Psoas muscle (tissue), 8 donors: ENCODE measurements around the gene CCDC192. TPM values are rescaled to one million over a fixed set of nuclear protein-coding genes. Genes with fewer than 3 reads are reported as not detected.

Experiments
- ATAC-seq, 4 donors: fragments of 200-7000 bp; cut with Tn5 transposase; one replicate each; pipeline ENCODE4 v1.9.1; 2020; ENCODE audit warnings: moderate library complexity in 3 of 4, mild to moderate bottlenecking in 2 of 4
- DNase-seq, 2 donors: peaks; one replicate each; pipeline ENCODE4 v3.0.0-alpha.2; 2020
- H3K27ac ChIP-seq: fragments of 200-600 bp; one replicate; pipeline ENCODE4 v1.8.0; 2022
- H3K27me3 ChIP-seq, 3 donors: fragments of 200-600 bp in 1 of 3; one replicate each; pipeline versions ENCODE4 v1.6.1 to v1.8.0; 2013 to 2022; ENCODE audit warnings: low read length in 2 of 3, mild to moderate bottlenecking in 2 of 3, moderate library complexity in 1 of 3; ENCODE audit not compliant: insufficient read depth in 3 of 3
- H3K36me3 ChIP-seq, 2 donors: fragments of 200-600 bp in 1 of 2; one replicate each; pipeline versions ENCODE4 v1.6.1 to v1.8.0; 2013 to 2022; ENCODE audit warnings: low read depth in 1 of 2, mild to moderate bottlenecking in 1 of 2, moderate library complexity in 1 of 2; ENCODE audit not compliant: insufficient read depth in 1 of 2
- H3K4me1 ChIP-seq: fragments of 200-600 bp; one replicate; pipeline ENCODE4 v1.8.0; 2022
- H3K4me3 ChIP-seq: fragments of 200-600 bp; one replicate; pipeline ENCODE4 v1.8.0; 2022; ENCODE audit warnings: mild to moderate bottlenecking
- H3K9me3 ChIP-seq: fragments of 200-600 bp; one replicate; pipeline ENCODE4 v1.8.0; 2022
- CTCF ChIP-seq: fragments of 200-600 bp; IDR thresholded peaks from one replicate; pipeline ENCODE4 v1.8.0; 2022; ENCODE audit warnings: antibody characterized with exemption
- WGBS, 3 donors: extraction: QIAGEN DNeasy Blood & Tissue Kit; methylation state at CpG; one replicate each; pipeline versions ENCODE4 v1.1.6 to v1.1.7; 2013; 5-methylcytosine and 5-hydroxymethylcytosine counted together
- intact Hi-C, 2 donors: fragments of 100-400 bp; cut with DNase I; formaldehyde crosslinking; loops; one replicate each; pipeline versions ENCODE4 v1.11.0 to v1.14.2; 2022
- polyA plus RNA-seq, 3 donors: library from polyadenylated mRNA; stranded (reverse); fragments of 200-250 nt; gene quantifications; one replicate each; pipeline ENCODE4 v1.2.3, GENCODE V29; 2013
- total RNA-seq, 4 donors: library from RNA; stranded (reverse); fragmentation: NEBNext Ultra II Directional in 2 of 4; extraction: Animal tissue kit (Norgen Biotek cat#: 25700) in 2 of 4; gene quantifications; one replicate each; pipeline versions ENCODE4 v1.2.1 to v1.2.4, GENCODE V29; 2021 to 2023
- donor health status: healthy with polysubstance abuse.
- donor health status: DM: no; HTN: no; CAD: no; lungs with moderate emphysema.
- donor health status: Bipolar disorder and iron deficiency.
- donor health status: healthy.
- donor health status: DM: yes; HTN: yes; CAD: no.
- donor health status: DM: no; HTN: no; CAD: no.
- donor health status: DM: no; HTN: no; CAD: no.
- donor health status: DM: yes; HTN: yes; CAD: no.

Gene CCDC192
- total and polyA plus RNA-seq, 7 donors = 0.12 to 1.2 (median 0.19) TPM; not detected in 4

GRCh38 chr5:127878174-127878750 is 175.1 kb downstream of the CCDC192 start:
- Histone ChIP-seq H3K4me3 (no peak overlapping the region), H3K4me1 (peaks cover 23% of the 10 kb centered on the region), H3K27me3 (no peaks in the 10 kb centered on the region), H3K36me3 (no peaks in the 10 kb centered on the region), H3K9me3 (no peaks in the 10 kb centered on the region), H3K27ac (no peak overlapping the region)
- 70 to 76% (median 73%) methylated on average over 4 of the region's 4 CpGs for whole genome bisulfite sequencing, 3 donors
- TF ChIP-seq CTCF = peak; percentile 41
- intact Hi-C loops = loop anchor here (5.0 to 10.0 kb wide), 4 partner anchors 204 to 319 kb away; partner anchors contain the start of gene SLC12A2 (in 1 of the 2)
- DNase-seq (peak in 1 of 2 donors; percentile 35), ATAC-seq (peak in 2 of 4 donors; percentile 28 to 42)

DNA sequence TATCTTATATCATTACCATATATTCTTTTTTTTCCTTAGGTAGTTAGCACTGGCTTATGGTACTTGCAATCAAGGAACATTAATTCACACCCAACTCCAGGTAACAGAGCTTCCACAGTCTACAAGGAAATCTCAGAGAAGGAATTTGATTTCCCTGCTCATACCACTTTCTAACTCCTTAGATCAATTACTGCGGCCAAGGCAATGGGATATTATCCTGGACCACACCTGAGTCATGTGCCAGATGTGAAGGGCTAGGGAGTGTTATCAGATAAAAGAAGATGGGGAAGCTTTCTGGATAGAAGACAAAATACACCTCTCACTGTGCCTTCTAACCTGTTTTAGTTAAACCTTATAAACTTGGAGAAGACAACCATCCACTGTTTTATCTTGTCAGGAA is 181.2 kb downstream of the CCDC192 start:
- Histone ChIP-seq H3K9me3 (no peaks in the 10 kb centered on the region), H3K27ac (no peak overlapping the region), H3K4me1 (peaks cover 8% of the 10 kb centered on the region), H3K27me3 (no peaks in the 10 kb centered on the region), H3K36me3 (no peaks in the 10 kb centered on the region), H3K4me3 (no peak overlapping the region)
- intact Hi-C loops = no loop called here
- ATAC-seq = no peak
- TF ChIP-seq CTCF = no peak
- DNase-seq = no peak
- 36 to 74% (median 70%) methylated on average over 1 of the region's 1 CpG for WGBS, 3 donors

DNA sequence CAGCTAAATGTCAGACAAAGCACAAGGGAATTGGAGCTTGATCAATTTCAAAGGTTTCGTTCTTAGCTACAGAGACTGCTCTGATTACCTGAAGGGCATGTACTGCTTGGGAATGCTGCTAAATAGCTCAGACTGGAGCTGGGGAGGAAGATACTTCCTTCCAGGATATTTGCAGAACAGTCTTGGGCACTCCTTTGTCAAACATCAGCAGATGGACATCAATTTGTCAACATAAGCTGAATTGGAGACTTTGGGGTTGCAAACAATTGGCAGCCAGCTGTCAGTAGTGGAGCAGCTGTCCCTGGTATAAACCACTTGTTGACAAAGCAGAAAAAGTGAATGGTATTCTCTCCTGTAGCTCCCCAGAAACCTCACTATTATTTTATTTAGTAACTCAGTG is 182.0 kb downstream of the CCDC192 start:
- ATAC-seq = peak in 3 of 4 donors; percentile 44 to 50 (median 46)
- H3K27ac ChIP-seq = no peak overlapping the region
- TF ChIP-seq CTCF = no peak
- 14 to 33% (median 16%) methylated on average over 1 of the region's 1 CpG for WGBS, 3 donors
- H3K27me3 ChIP-seq = no peaks in the 10 kb centered on the region
- no peaks in the 10 kb centered on the region for H3K36me3 ChIP-seq
- H3K4me1 ChIP-seq = peaks cover 8% of the 10 kb centered on the region
- no peaks in the 10 kb centered on the region for H3K9me3 ChIP-seq
- H3K4me3 ChIP-seq = no peak overlapping the region
- DNase-seq = no peak
- intact Hi-C loops = no loop called here

DNA sequence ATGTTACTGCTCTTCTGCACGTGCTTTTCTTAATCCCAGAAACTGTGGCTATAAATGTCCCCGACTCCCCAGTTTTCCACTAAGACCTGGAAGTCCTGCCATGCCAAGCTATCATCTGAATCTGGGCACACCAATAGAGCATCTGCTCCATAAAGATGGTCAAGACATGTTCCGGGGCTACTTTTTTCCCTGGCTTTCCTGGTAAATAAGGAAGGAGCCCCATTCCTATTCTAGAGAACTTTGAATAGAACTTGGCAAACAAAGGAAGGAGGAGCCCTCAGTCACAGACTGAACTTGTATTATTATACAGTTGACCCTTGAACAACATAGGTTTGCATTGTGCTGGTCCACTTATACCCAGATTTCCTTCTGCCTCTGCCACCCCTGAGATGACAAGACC is 182.9 kb downstream of the CCDC192 start:
- H3K4me1 ChIP-seq = peaks cover 8% of the 10 kb centered on the region
- intact Hi-C loops = no loop called here
- TF ChIP-seq CTCF = no peak
- WGBS, 3 donors = 21 to 37% (median 25%) methylated on average over 3 of the region's 3 CpGs
- ATAC-seq (no peak), DNase-seq (no peak)
- H3K36me3 ChIP-seq = no peaks in the 10 kb centered on the region
- no peak overlapping the region for H3K4me3 ChIP-seq
- no peaks in the 10 kb centered on the region for H3K27me3 ChIP-seq
- H3K9me3 ChIP-seq = no peaks in the 10 kb centered on the region
- H3K27ac ChIP-seq = no peak overlapping the region

- WGBS, 3 donors = 85 to 100% (median 92%) methylated on average over 1 of the region's 1 CpG
- H3K27ac ChIP-seq = no peak overlapping the region
- no peak for DNase-seq
- ATAC-seq = no peak
- intact Hi-C loops = no loop called here
- no peaks in the 10 kb centered on the region for H3K27me3 ChIP-seq
- TF ChIP-seq CTCF = no peak
- no peaks in the 10 kb centered on the region for H3K9me3 ChIP-seq
- no peaks in the 10 kb centered on the region for H3K36me3 ChIP-seq
- H3K4me3 ChIP-seq = no peak overlapping the region
- peaks cover 8% of the 10 kb centered on the region for H3K4me1 ChIP-seq
Observed at GRCh38 chr5:127887282-127887681, 184.1 kb downstream of the CCDC192 start.
